Hepatocyte (in vitro differentiated cells): ENCODE measurements around the gene TPCN2.

Experiments
- CTCF ChIP-seq: fragments of 200-600 bp; sonication (generic); IDR thresholded peaks from 2 replicates; pipeline ENCODE4 v1.5.1; 2016; ENCODE audit warnings: antibody characterized with exemption, mild to moderate bottlenecking; ENCODE audit not compliant: poor library complexity
- EZH2 ChIP-seq: fragments of 200-600 bp; sonication (generic); IDR thresholded peaks from 2 replicates; pipeline ENCODE4 v1.6.1; 2016; ENCODE audit warnings: antibody characterized with exemption, mild to moderate bottlenecking, borderline replicate concordance
- EZH2phosphoT487 ChIP-seq: fragments of 200-600 bp; sonication (generic); IDR thresholded peaks from one replicate; pipeline ENCODE4 v1.6.1; 2018; ENCODE audit warnings: antibody characterized with exemption, mild to moderate bottlenecking, low read depth, moderate library complexity; ENCODE audit not compliant: unreplicated experiment, severe bottlenecking

- no peak for TF ChIP-seq EZH2
- no peak for TF ChIP-seq CTCF
- no peak for TF ChIP-seq EZH2phosphoT487
Measured at GRCh38 chr11:69173925-69174581, 125.3 kb downstream of the TPCN2 start.
